ENCODE data around the gene MTMR11. TPM values are rescaled to one million over a fixed set of nuclear protein-coding genes. Genes with fewer than 3 reads are reported as not detected.
A peak's percentile ranks its signal among the peaks of the same experiment; 100 is the strongest.

Gene MTMR11
- total and polyA plus RNA-seq, 2 donors (not counting 1 experiment from before 2014, with no cell fraction given), result 14.0 to 17.5 TPM

DNA sequence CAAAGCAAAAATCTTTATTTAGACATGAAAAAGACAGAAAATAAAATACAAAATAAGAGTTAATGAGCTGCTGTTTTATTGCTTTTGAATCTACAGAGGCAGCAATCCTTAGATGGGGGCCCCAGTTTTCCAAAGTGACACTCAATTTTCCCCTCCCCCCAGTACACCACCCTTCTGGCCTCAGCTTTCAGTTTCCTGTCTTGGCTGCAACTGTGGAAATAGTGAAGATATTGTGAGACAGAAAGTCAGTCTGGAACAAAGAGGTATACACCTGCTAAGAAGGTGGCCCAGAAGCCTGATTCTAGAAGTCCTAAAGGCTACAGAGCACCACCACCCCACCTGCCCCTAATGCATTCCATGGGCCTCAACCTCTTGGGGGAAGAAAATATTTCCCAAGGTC, 1.1 kb upstream of the MTMR11 start:
- Histone ChIP-seq H3K36me3 (ENCODE audit: control insufficient read depth, insufficient read depth, low read length) (no peaks in the 10 kb centered on the region), H3K4me3 (replicated peaks in 1 of 4; ENCODE audit: control extremely low read depth in 1 of 4, insufficient read depth in 1 of 4, low read depth in 3 of 4, low read length in 4 of 4) (peak overlapping the region in 1 of 4 experiments; percentile 79), H3K79me2 (ENCODE audit: control insufficient read depth, insufficient read depth, low read length) (peaks cover 3% of the 10 kb centered on the region), H4K20me1 (ENCODE audit: control insufficient read depth, extremely low read depth, insufficient read depth, low read length) (no peaks in the 10 kb centered on the region), H2AFZ (ENCODE audit: low read length) (no peak overlapping the region), H3K4me1 (ENCODE audit: control insufficient read depth, extremely low read depth, insufficient read depth, low read length) (peaks cover 14% of the 10 kb centered on the region), H3K27ac (ENCODE audit: insufficient read depth, low read length) (no peak overlapping the region), H3K4me2 (ENCODE audit: extremely low read depth, insufficient read depth, low read length) (no peak overlapping the region), H3K9me3 (ENCODE audit: control insufficient read depth, insufficient read depth, low read depth, low read length) (no peaks in the 10 kb centered on the region), H3K9ac (ENCODE audit: insufficient read depth, low read length) (no peak overlapping the region), H3K27me3 (ENCODE audit: control insufficient read depth, insufficient read depth, low read length) (no peaks in the 10 kb centered on the region)
- TF ChIP-seq, protein P1, sequence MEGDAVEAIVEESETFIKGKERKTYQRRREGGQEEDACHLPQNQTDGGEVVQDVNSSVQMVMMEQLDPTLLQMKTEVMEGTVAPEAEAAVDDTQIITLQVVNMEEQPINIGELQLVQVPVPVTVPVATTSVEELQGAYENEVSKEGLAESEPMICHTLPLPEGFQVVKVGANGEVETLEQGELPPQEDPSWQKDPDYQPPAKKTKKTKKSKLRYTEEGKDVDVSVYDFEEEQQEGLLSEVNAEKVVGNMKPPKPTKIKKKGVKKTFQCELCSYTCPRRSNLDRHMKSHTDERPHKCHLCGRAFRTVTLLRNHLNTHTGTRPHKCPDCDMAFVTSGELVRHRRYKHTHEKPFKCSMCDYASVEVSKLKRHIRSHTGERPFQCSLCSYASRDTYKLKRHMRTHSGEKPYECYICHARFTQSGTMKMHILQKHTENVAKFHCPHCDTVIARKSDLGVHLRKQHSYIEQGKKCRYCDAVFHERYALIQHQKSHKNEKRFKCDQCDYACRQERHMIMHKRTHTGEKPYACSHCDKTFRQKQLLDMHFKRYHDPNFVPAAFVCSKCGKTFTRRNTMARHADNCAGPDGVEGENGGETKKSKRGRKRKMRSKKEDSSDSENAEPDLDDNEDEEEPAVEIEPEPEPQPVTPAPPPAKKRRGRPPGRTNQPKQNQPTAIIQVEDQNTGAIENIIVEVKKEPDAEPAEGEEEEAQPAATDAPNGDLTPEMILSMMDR (conservative IDR thresholded peaks at IDR 0.05 in 1 of 2, IDR thresholded peaks at IDR 0.05 in 1 of 2; ENCODE audit: low read depth in 1 of 2, low read length in 2 of 2), result no peak
- TF ChIP-seq EZH2 (IDR thresholded peaks at IDR 0.05; ENCODE audit: low read length, missing control alignments), result no peak
- DNase-seq (ENCODE audit: low read depth in 2 of 2), result peak in 1 of 2 donors; percentile 14

DNA sequence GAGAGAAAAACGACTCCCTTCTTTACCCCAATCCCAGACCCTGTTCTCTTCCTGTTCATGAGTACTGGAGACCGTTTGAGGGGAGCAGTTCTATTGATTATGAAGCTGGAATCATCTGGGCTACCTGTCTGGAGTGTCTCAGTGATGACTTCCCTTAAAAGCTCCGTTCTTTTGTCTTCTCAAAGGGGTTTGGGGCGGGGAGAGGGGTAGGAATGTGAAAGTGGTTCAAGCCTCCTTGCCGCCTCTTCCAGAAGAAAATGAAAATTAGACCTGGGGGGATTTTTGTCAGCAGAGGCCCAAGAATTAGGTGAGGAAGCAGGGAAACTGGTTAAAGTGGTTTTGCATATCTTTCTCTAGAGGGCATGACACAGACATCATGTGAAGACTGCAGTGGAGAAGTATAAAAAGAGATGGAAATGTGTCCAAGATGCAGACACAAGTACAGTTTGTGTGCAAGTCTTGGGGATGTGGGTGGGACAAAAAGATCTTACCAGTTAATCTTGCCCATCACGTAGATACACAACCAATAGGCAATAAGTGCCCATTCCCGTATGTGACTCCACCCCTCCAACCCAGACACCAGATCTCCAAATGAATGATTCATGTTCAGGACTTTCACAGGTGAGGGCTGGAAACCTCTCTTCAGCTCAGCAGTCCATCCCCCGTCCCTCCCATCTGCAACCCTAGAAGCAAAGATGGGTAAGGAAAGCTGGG, 470 bp upstream of the MTMR11 start:
- TF ChIP-seq, protein P1 (conservative IDR thresholded peaks at IDR 0.05 in 1 of 2, IDR thresholded peaks at IDR 0.05 in 1 of 2; ENCODE audit: low read depth in 1 of 2, low read length in 2 of 2), result peak; percentile 3 to 11
- no peak for TF ChIP-seq EZH2 (IDR thresholded peaks at IDR 0.05; ENCODE audit: low read length, missing control alignments)
- Histone ChIP-seq H3K36me3 (ENCODE audit: control insufficient read depth, insufficient read depth, low read length) (no peaks in the 10 kb centered on the region), H4K20me1 (ENCODE audit: control insufficient read depth, extremely low read depth, insufficient read depth, low read length) (no peaks in the 10 kb centered on the region), H3K9me3 (ENCODE audit: control insufficient read depth, insufficient read depth, low read depth, low read length) (no peaks in the 10 kb centered on the region), H3K9ac (ENCODE audit: insufficient read depth, low read length) (peak overlapping the region; percentile 51), H3K27ac (ENCODE audit: insufficient read depth, low read length) (peak overlapping the region; percentile 49), H2AFZ (ENCODE audit: low read length) (peak overlapping the region; percentile 70), H3K4me2 (ENCODE audit: extremely low read depth, insufficient read depth, low read length) (peak overlapping the region; percentile 91), H3K79me2 (ENCODE audit: control insufficient read depth, insufficient read depth, low read length) (peaks cover 3% of the 10 kb centered on the region), H3K27me3 (ENCODE audit: control insufficient read depth, insufficient read depth, low read length) (no peaks in the 10 kb centered on the region), H3K4me1 (ENCODE audit: control insufficient read depth, extremely low read depth, insufficient read depth, low read length) (peaks cover 14% of the 10 kb centered on the region), H3K4me3 (replicated peaks in 1 of 4; ENCODE audit: control extremely low read depth in 1 of 4, insufficient read depth in 1 of 4, low read depth in 3 of 4, low read length in 4 of 4) (peak overlapping the region; percentile 72 to 80 (median 78))
- DNase-seq (ENCODE audit: low read depth in 2 of 2), result peak; percentile 51 to 81

- Histone ChIP-seq H3K4me2 (ENCODE audit: extremely low read depth, insufficient read depth, low read length) (no peak overlapping the region), H3K27ac (ENCODE audit: insufficient read depth, low read length) (no peak overlapping the region), H3K79me2 (ENCODE audit: control insufficient read depth, insufficient read depth, low read length) (peaks cover 3% of the 10 kb centered on the region), H3K9ac (ENCODE audit: insufficient read depth, low read length) (no peak overlapping the region), H4K20me1 (ENCODE audit: control insufficient read depth, extremely low read depth, insufficient read depth, low read length) (no peaks in the 10 kb centered on the region), H3K9me3 (ENCODE audit: control insufficient read depth, insufficient read depth, low read depth, low read length) (no peaks in the 10 kb centered on the region), H3K36me3 (ENCODE audit: control insufficient read depth, insufficient read depth, low read length) (peaks cover 3% of the 10 kb centered on the region), H3K4me1 (ENCODE audit: control insufficient read depth, extremely low read depth, insufficient read depth, low read length) (peaks cover 14% of the 10 kb centered on the region), H3K27me3 (ENCODE audit: control insufficient read depth, insufficient read depth, low read length) (no peaks in the 10 kb centered on the region), H3K4me3 (replicated peaks in 1 of 4; ENCODE audit: control extremely low read depth in 1 of 4, insufficient read depth in 1 of 4, low read depth in 3 of 4, low read length in 4 of 4) (no peak overlapping the region), H2AFZ (ENCODE audit: low read length) (no peak overlapping the region)
- no peak for DNase-seq (ENCODE audit: low read depth in 2 of 2)
- TF ChIP-seq EZH2 (IDR thresholded peaks at IDR 0.05; ENCODE audit: low read length, missing control alignments), result no peak
- TF ChIP-seq, protein P1 (conservative IDR thresholded peaks at IDR 0.05 in 1 of 2, IDR thresholded peaks at IDR 0.05 in 1 of 2; ENCODE audit: low read depth in 1 of 2, low read length in 2 of 2), result no peak
Measured at GRCh38 chr1:149934356-149934755, 2.3 kb downstream of the MTMR11 start.
